ENCODE data around the gene ZRSR2.

GRCh38 chrX:15856636-15857035, 66.4 kb downstream of the ZRSR2 start:
- no peak for TF ChIP-seq CTCF (conservative IDR thresholded peaks at IDR 0.05; ENCODE audit: low read depth, low read length)
- no peak for TF ChIP-seq EZH2 (IDR thresholded peaks at IDR 0.05; ENCODE audit: borderline replicate concordance, low read depth, low read length, poor library complexity, severe bottlenecking)

Data from A673 (cell line).